HEK293 (cell line): Measurements from ENCODE around the gene PLB1.
A peak's percentile ranks its signal among the peaks of the same experiment; 100 is the strongest.

Source experiments
- CTCF ChIA-PET: fragments of 350-600 bp; formaldehyde crosslinking; extraction: SDS; loops from one replicate; lab custom pipeline; 2021; ENCODE audit warnings: antibody characterized with exemption; lab: Yijun Ruan, JAX
- POLR2A ChIA-PET: fragments of 300-600 bp; formaldehyde crosslinking; extraction: SDS; loops from one replicate; lab custom pipeline; 2020; ENCODE audit warnings: antibody characterized with exemption, inconsistent platforms; lab: Yijun Ruan, JAX
- H3K27ac ChIP-seq: fragments of 200-500 bp; sonication (Bioruptor generic); 2 replicates; pipeline ENCODE4 v1.5.1; 2014; ENCODE audit warnings: low read depth, low read length, control low read depth, inconsistent platforms; ENCODE audit errors: extremely low read depth
- H3K36me3 ChIP-seq, 2 experiments: fragments of 200-500 bp in 1 of 2; sonication (Bioruptor generic) in 1 of 2; 1 replicate in 1 of 2; 2 replicates in 1 of 2; pipeline ENCODE4 v1.5.1; 2014 to 2017; ENCODE audit warnings: inconsistent platforms in 2 of 2, low read length in 2 of 2; ENCODE audit not compliant: control insufficient read depth in 2 of 2, insufficient read depth in 1 of 2
- H3K4me1 ChIP-seq: fragments of 200-500 bp; sonication (Bioruptor generic); 2 replicates; pipeline ENCODE4 v1.5.1; 2014; ENCODE audit warnings: mild to moderate bottlenecking, low read length, inconsistent platforms; ENCODE audit not compliant: control insufficient read depth, insufficient read depth
- H3K4me3 ChIP-seq: 2 replicates; pipeline ENCODE4 v1.5.1; 2011; ENCODE audit warnings: low read depth, mild to moderate bottlenecking, control low read depth, low read length, moderate library complexity
- H3K9me3 ChIP-seq: fragments of 200-500 bp; sonication (Bioruptor generic); 2 replicates; pipeline ENCODE4 v1.5.1; 2014; ENCODE audit warnings: low read depth, low read length, inconsistent platforms; ENCODE audit not compliant: control insufficient read depth, insufficient read depth
- FEZF1 ChIP-seq: fragments of 450-650 bp; formaldehyde crosslinking; IDR thresholded peaks from 2 replicates; pipeline ENCODE4 v1.5.1; 2016; ENCODE audit warnings: missing biosample characterization, missing genetic modification characterization
- PRDM4 ChIP-seq: fragments of 450-650 bp; formaldehyde crosslinking; IDR thresholded peaks from 2 replicates; pipeline ENCODE4 v1.5.1; 2017; ENCODE audit warnings: missing biosample characterization, missing genetic modification characterization
- TSHZ1 ChIP-seq: fragments of 450-650 bp; formaldehyde crosslinking; IDR thresholded peaks from 2 replicates; pipeline ENCODE4 v1.5.1; 2016; ENCODE audit warnings: missing biosample characterization, missing genetic modification characterization, borderline replicate concordance
- ZBTB1 ChIP-seq: fragments of 450-650 bp; formaldehyde crosslinking; IDR thresholded peaks from 2 replicates; pipeline ENCODE4 v1.5.1; 2016; ENCODE audit warnings: missing biosample characterization, missing genetic modification characterization
- ZBTB48 ChIP-seq: fragments of 450-650 bp; formaldehyde crosslinking; IDR thresholded peaks from 2 replicates; pipeline ENCODE4 v1.5.1; 2016; ENCODE audit warnings: missing biosample characterization, missing genetic modification characterization
- ZNF280D ChIP-seq: fragments of 450-650 bp; formaldehyde crosslinking; IDR thresholded peaks from 2 replicates; pipeline ENCODE4 v1.5.1; 2016; ENCODE audit warnings: missing biosample characterization, missing genetic modification characterization
- ZNF366 ChIP-seq: fragments of 450-650 bp; formaldehyde crosslinking; conservative IDR thresholded peaks from 2 replicates; pipeline ENCODE4 v1.5.1; 2016; ENCODE audit warnings: missing biosample characterization, missing genetic modification characterization
- ZNF423 ChIP-seq: fragments of 450-650 bp; formaldehyde crosslinking; IDR thresholded peaks from 2 replicates; pipeline ENCODE4 v1.5.1; 2016; ENCODE audit warnings: missing biosample characterization, missing genetic modification characterization
- ZNF433 ChIP-seq: fragments of 450-650 bp; formaldehyde crosslinking; IDR thresholded peaks from 2 replicates; pipeline ENCODE4 v1.5.1; 2016; ENCODE audit warnings: missing biosample characterization, missing genetic modification characterization, low read depth
- ZNF544 ChIP-seq: fragments of 450-650 bp; formaldehyde crosslinking; IDR thresholded peaks from 2 replicates; pipeline ENCODE4 v1.5.0; 2017; ENCODE audit warnings: missing biosample characterization, missing genetic modification characterization
- ZNF658 ChIP-seq: fragments of 450-650 bp; formaldehyde crosslinking; IDR thresholded peaks from 2 replicates; pipeline ENCODE4; 2016; ENCODE audit warnings: missing biosample characterization, missing genetic modification characterization
- ZNF664 ChIP-seq: fragments of 450-650 bp; formaldehyde crosslinking; IDR thresholded peaks from 2 replicates; pipeline ENCODE4 v1.5.1; 2016; ENCODE audit warnings: missing biosample characterization, missing genetic modification characterization

The PLB1 gene

GRCh38 chr2:28588292-28588670 lies 92.4 kb downstream of the PLB1 start:
- Histone ChIP-seq H3K36me3 (no peaks in the 10 kb centered on the region), H3K4me3 (no peak overlapping the region), H3K27ac (no peak overlapping the region), H3K4me1 (peaks cover 3% of the 10 kb centered on the region; the same call in 1 of the 2 replicates), H3K9me3 (no peaks in the 10 kb centered on the region)
- ChIA-PET CTCF (no interaction called here), POLR2A (no interaction called here)
- TF ChIP-seq ZNF544 (tag by site-specific recombination) (no peak), PRDM4 (no peak), ZNF280D (tag by site-specific recombination) (no peak), ZNF658 (tag by site-specific recombination) (no peak)

- CTCF ChIA-PET: interaction anchor here (1.4 kb wide), 1 partner anchor 22 kb away, joined by 4 read pairs; no protein-coding TSS in a partner anchor
- Histone ChIP-seq H3K36me3 (no peaks in the 10 kb centered on the region), H3K4me1 (no peaks in the 10 kb centered on the region)
- no peak for TF ChIP-seq ZNF664 (tag by site-specific recombination)
- TF ChIP-seq ZBTB1: no peak
- no peak for TF ChIP-seq ZBTB48 (tag by site-specific recombination)
- no peak for TF ChIP-seq TSHZ1
- no peak for TF ChIP-seq ZNF423 (tag by site-specific recombination)
- no peak for TF ChIP-seq ZNF433 (tag by site-specific recombination)
- TF ChIP-seq, all 188 proteins: peak for 0
- POLR2A ChIA-PET: no interaction called here
- Histone ChIP-seq H3K27ac (no peak overlapping the region), H3K4me3 (no peak overlapping the region), H3K9me3 (no peaks in the 10 kb centered on the region)
Measured at GRCh38 chr2:28589746-28590463, 94.0 kb downstream of the PLB1 start.

- POLR2A ChIA-PET: no interaction called here
Measured at GRCh38 chr2:28590496-28591301, 94.8 kb downstream of the PLB1 start.

More at GRCh38 chr2:28590496-28591301, 94.8 kb downstream of the PLB1 start:
- no peaks in the 10 kb centered on the region for H3K4me1 ChIP-seq
- no peak overlapping the region for H3K27ac ChIP-seq
- TF ChIP-seq FEZF1: 0 out of 2 replicates have a peak, but pooled peaks have one; percentile 38
- no peak for TF ChIP-seq ZNF366 (tag by site-specific recombination)
- TF ChIP-seq, all 188 proteins: peak for 1
- Histone ChIP-seq H3K9me3 (no peaks in the 10 kb centered on the region), H3K36me3 (no peaks in the 10 kb centered on the region), H3K4me3 (no peak overlapping the region)
- CTCF ChIA-PET: interaction anchor here (1.4 kb wide), 1 partner anchor 23 kb away, joined by 4 read pairs; no protein-coding TSS in a partner anchor
